GM12878 (cell line): Measurements from ENCODE around the gene CAMTA1. TPM values are rescaled to one million over a fixed set of nuclear protein-coding genes. Genes with fewer than 3 reads are reported as not detected.

Experiments used
- ATAC-seq: fragments of 200-7000 bp; cut with Tn5 transposase; 3 replicates; pipeline ENCODE4 v1.9.1; 2020; ENCODE audit warnings: mild to moderate bottlenecking, moderate library complexity
- BruUV-seq: library from RNA; stranded (reverse); fragments of 400-500 nt; replicated peaks from 2 replicates; lab custom pipeline; 2021; lab: Mats Ljungman, UMichigan
- CTCF ChIA-PET: fragments of 300-600 bp; sonication (Branson Sonifier 250); formaldehyde crosslinking; extraction: SDS; loops from one replicate; lab custom pipeline; 2021; ENCODE audit warnings: inconsistent platforms; lab: Yijun Ruan, JAX
- POLR2A ChIA-PET: fragments of 350-600 bp; formaldehyde crosslinking; extraction: SDS; loops from one replicate; lab custom pipeline; 2021; ENCODE audit warnings: inconsistent platforms; lab: Charles Lee
- RAD21 ChIA-PET: fragments of 300-600 bp; sonication (Branson Sonifier 250); formaldehyde crosslinking; loops from one replicate; lab custom pipeline; 2023; ENCODE audit warnings: antibody characterized with exemption; ENCODE audit not compliant: unreplicated experiment; lab: Charles Lee
- SMC1A ChIA-PET: fragments of 300-600 bp; sonication (Branson Sonifier 250); formaldehyde crosslinking; loops from one replicate; lab custom pipeline; 2023; ENCODE audit not compliant: unreplicated experiment, uncharacterized antibody; lab: Charles Lee
- DNase-seq: peaks from one replicate; pipeline ENCODE4 v3.0.0-alpha.2; 2011; ENCODE audit warnings: low read depth, low spot score
- FAIRE-seq: peaks from 3 replicates; lab custom pipeline; 2011; peaks lifted over from hg19 to GRCh38; lab: Jason Lieb, UNC
- H2AFZ ChIP-seq: 2 replicates; pipeline ENCODE4 v1.6.0; 2011; ENCODE audit warnings: low read depth, low read length, control low read depth; ENCODE audit not compliant: control insufficient read depth
- H3K27ac ChIP-seq: 2 replicates; pipeline ENCODE4 v1.5.1; 2011; ENCODE audit warnings: control low read depth; ENCODE audit not compliant: control insufficient read depth, insufficient read depth
- H3K27me3 ChIP-seq, 2 experiments: replicated peaks in 1 of 2; 2 replicates each; pipeline versions ENCODE4 v1.6.0 to v1.6.1; 2011; ENCODE audit warnings: low read length in 1 of 2; ENCODE audit not compliant: control insufficient read depth in 2 of 2, insufficient read depth in 2 of 2
- H3K36me3 ChIP-seq, 2 experiments: 2 replicates each; pipeline ENCODE4 v1.5.1; 2011; ENCODE audit warnings: low read length in 1 of 2; ENCODE audit not compliant: control insufficient read depth in 2 of 2, insufficient read depth in 2 of 2
- H3K4me1 ChIP-seq: 2 replicates; pipeline ENCODE4 v1.6.1; 2011; ENCODE audit warnings: mild to moderate bottlenecking, low read length, moderate library complexity, mixed read lengths; ENCODE audit not compliant: control insufficient read depth, insufficient read depth
- H3K4me2 ChIP-seq: 2 replicates; pipeline ENCODE4 v1.6.0; 2011; ENCODE audit warnings: control low read depth; ENCODE audit not compliant: control insufficient read depth, insufficient read depth
- H3K4me3 ChIP-seq: fragments of 200-600 bp; sonication (generic); 2 replicates; pipeline ENCODE4 v1.5.1; 2016
- H3K79me2 ChIP-seq: 2 replicates; pipeline ENCODE4 v1.6.0; 2011; ENCODE audit warnings: low read length; ENCODE audit not compliant: control insufficient read depth, insufficient read depth
- H3K9ac ChIP-seq: 2 replicates; pipeline ENCODE4 v1.8.0; 2011; ENCODE audit warnings: low read length, control low read depth, mixed read lengths; ENCODE audit not compliant: control insufficient read depth, insufficient read depth
- H3K9me3 ChIP-seq: replicated peaks from 3 replicates; pipeline ENCODE4 v1.5.1; 2011; ENCODE audit warnings: mild to moderate bottlenecking, low read length; ENCODE audit not compliant: control insufficient read depth, insufficient read depth
- H4K20me1 ChIP-seq: 2 replicates; pipeline ENCODE4 v1.6.0; 2011; ENCODE audit not compliant: control insufficient read depth, insufficient read depth
- CTCF ChIP-seq, 3 experiments: IDR thresholded peaks in 2 of 3; conservative IDR thresholded peaks in 1 of 3; 2 replicates each; pipeline ENCODE4 v1.5.1; 2011; ENCODE audit warnings: low read depth in 3 of 3, low read length in 3 of 3, mild to moderate bottlenecking in 3 of 3, control low read depth in 2 of 3, moderate library complexity in 2 of 3, inconsistent platforms in 1 of 3, mixed read lengths in 1 of 3; ENCODE audit not compliant: control insufficient read depth in 2 of 3, insufficient read depth in 1 of 3; ENCODE audit errors: extremely low read depth in 1 of 3
- E2F4 ChIP-seq: IDR thresholded peaks from 2 replicates; pipeline ENCODE4 v1.6.1; 2012; ENCODE audit warnings: low read depth, low read length, improper control_type of control experiment
- HDAC2 ChIP-seq: fragments of 200-600 bp; sonication (generic); IDR thresholded peaks from 2 replicates; pipeline ENCODE4 v1.6.1; 2017
- HSF1 ChIP-seq: fragments of 150-350 bp; IDR thresholded peaks from 2 replicates; pipeline ENCODE4 v1.6.1; 2014; ENCODE audit warnings: mild to moderate bottlenecking, low read depth, low read length
- IKZF1 ChIP-seq: fragments of 450-650 bp; conservative IDR thresholded peaks from 2 replicates; pipeline ENCODE4 v1.6.1; 2017; ENCODE audit warnings: antibody characterized with exemption, mild to moderate bottlenecking
- MYB ChIP-seq: fragments of 150-350 bp; IDR thresholded peaks from 2 replicates; pipeline ENCODE4 v1.6.1; 2014; ENCODE audit warnings: mild to moderate bottlenecking, low read depth, low read length, borderline replicate concordance
- RFX5 ChIP-seq: IDR thresholded peaks from 2 replicates; pipeline ENCODE4 v1.6.1; 2011; ENCODE audit warnings: low read depth, low read length, improper control_type of control experiment
- SP1 ChIP-seq: IDR thresholded peaks from one replicate; pipeline ENCODE4 v1.6.1; 2011; ENCODE audit warnings: low read depth, low read length
- SPI1 ChIP-seq: IDR thresholded peaks from 2 replicates; pipeline ENCODE4 v1.6.1; 2011; ENCODE audit warnings: low read depth, mild to moderate bottlenecking, low read length, moderate library complexity, borderline replicate concordance; ENCODE audit not compliant: insufficient read depth
- SREBF2 ChIP-seq: IDR thresholded peaks from 2 replicates; pipeline ENCODE4 v1.6.1; 2012; ENCODE audit warnings: mild to moderate bottlenecking, low read length
- USF2 ChIP-seq: IDR thresholded peaks from 2 replicates; pipeline ENCODE4 v1.6.1; 2011; ENCODE audit warnings: low read depth, low read length, improper control_type of control experiment, borderline replicate concordance
- ZNF384 ChIP-seq: IDR thresholded peaks from 2 replicates; pipeline ENCODE4 v1.6.1; 2012; ENCODE audit warnings: low read depth, mild to moderate bottlenecking, low read length, improper control_type of control experiment, borderline replicate concordance
- WGBS: methylation state at CpG from one replicate; pipeline ENCODE4 v1.1.6; 2016; ENCODE audit warnings: low lambda C conversion rate; ENCODE audit not compliant: insufficient replicate concordance, insufficient coverage; ENCODE audit errors: missing lambda C conversion rate; 5-methylcytosine and 5-hydroxymethylcytosine counted together
- in situ Hi-C: fragments of 300-500 bp; cut with MboI; formaldehyde crosslinking; loops from 9 replicates; pipeline ENCODE4 v1.14.3; 2018; ENCODE audit warnings: mixed read lengths
- intact Hi-C: fragments of 100-400 bp; cut with micrococcal nuclease; formaldehyde crosslinking; loops from one replicate; pipeline ENCODE4 v1.14.2; 2022; ENCODE audit not compliant: unreplicated experiment
- polyA plus RNA-seq, 11 experiments: library from polyadenylated mRNA; depleted of rRNA in 4 of 11; unstranded in 6 of 11; stranded (reverse) in 5 of 11; fragments of >200 nt; fragmentation: Nextera tagmentation in 4 of 11; fragmentation: Illumina TruSeq in 1 of 11; extraction: Ambion mirVana in 4 of 11; extraction: Trizol in 1 of 11; gene quantifications; 1 replicate in 1 of 11; 2 replicates in 10 of 11; pipeline versions ENCODE4 v1.2.1 to v1.2.3, GENCODE V29; 2011 to 2016; ENCODE audit warnings: inconsistent platforms in 2 of 11, missing spikeins in 2 of 11, low read depth in 1 of 11
- total RNA-seq, 4 experiments: library from RNA; depleted of rRNA in 3 of 4; stranded (reverse); fragments of >200 nt in 3 of 4; fragmentation: Illumina TruSeq in 1 of 4; extraction: Trizol in 1 of 4; gene quantifications; 2 replicates each; pipeline versions ENCODE4 v1.2.1 to v1.2.3, GENCODE V29; 2013 to 2021

Gene CAMTA1
- total and polyA plus RNA-seq, 10 of the 15 experiments (the other 5 are each of a cell fraction or from before 2014, with no cell fraction given) = 37.7 to 148 (median 76.4) TPM

- DNase-seq (no peak), FAIRE-seq (no peak), ATAC-seq (no peak)
- 39% methylated on average over 12 of the region's 12 CpGs for WGBS
- H3K79me2 ChIP-seq = no peaks in the 10 kb centered on the region
- no peaks in the 10 kb centered on the region; the same call in 2 of the 3 replicates for H3K9me3 ChIP-seq
- SMC1A ChIA-PET = no interaction called here
- no peak overlapping the region for H3K4me2 ChIP-seq
- in situ Hi-C loops = no loop called here
- CTCF ChIA-PET = no interaction called here
- RAD21 ChIA-PET = no interaction called here
- no peak overlapping the region for H2AFZ ChIP-seq
- H3K27ac ChIP-seq = no peak overlapping the region
- intact Hi-C loops = no loop called here
- H3K4me3 ChIP-seq = no peak overlapping the region
- POLR2A ChIA-PET = no interaction called here
- no peaks in the 10 kb centered on the region; a peak in 2 of 4 replicates for H3K27me3 ChIP-seq
- H3K4me1 ChIP-seq = no peaks in the 10 kb centered on the region
- no peak overlapping the region for H3K9ac ChIP-seq
- TF ChIP-seq USF2 = no peak
- no peak for TF ChIP-seq MYB
- TF ChIP-seq HDAC2 = no peak
- TF ChIP-seq CTCF (IDR thresholded peaks at IDR 0.05 in 2 of 3, conservative IDR thresholded peaks at IDR 0.05 in 1 of 3; ENCODE audit: control insufficient read depth in 2 of 3, extremely low read depth in 1 of 3, insufficient read depth in 1 of 3, low read depth in 3 of 3, low read length in 3 of 3) = no peak
- TF ChIP-seq E2F4 = no peak
- no peak for TF ChIP-seq ZNF384
- TF ChIP-seq RFX5 = no peak
- no peak for TF ChIP-seq SP1
- no peak for TF ChIP-seq HSF1
- TF ChIP-seq IKZF1 = no peak
- no peak for TF ChIP-seq SREBF2
- no peak for TF ChIP-seq SPI1
- no TSS peak for BruUV-seq
- H3K36me3 ChIP-seq = no peaks in the 10 kb centered on the region
- H4K20me1 ChIP-seq = no peaks in the 10 kb centered on the region
Measured at GRCh38 chr1:7374563-7375160, 589.4 kb downstream of the CAMTA1 start.
